NCI-H187 (cell line): Measurements from ENCODE around the gene BTN2A1.

ENCODE experiments used
- DNase-seq, 2 experiments: peaks; one replicate each; lab custom pipeline; 2025; lab: John Stamatoyannopoulos, UW

The BTN2A1 gene

DNA sequence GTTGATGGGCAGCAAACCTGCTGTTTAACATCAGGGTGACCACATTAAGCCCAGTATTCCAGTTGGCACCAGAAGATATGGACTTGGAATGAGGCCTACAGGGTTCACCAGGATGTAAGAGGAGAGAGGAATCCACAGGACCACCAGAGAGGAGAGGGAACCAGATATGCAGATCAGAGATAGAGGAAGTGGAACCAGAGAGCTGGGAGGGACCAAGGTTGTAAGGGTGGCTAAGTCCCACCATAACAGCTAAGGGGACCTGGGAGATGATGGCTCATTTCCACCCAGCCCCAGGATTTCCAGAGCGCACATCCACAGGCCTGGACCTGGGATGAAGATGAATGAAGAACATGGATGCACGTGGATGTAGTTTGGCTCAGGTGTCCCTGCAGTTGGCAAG lies 11.1 kb downstream of the BTN2A1 start:
- DNase-seq: no peak

DNA sequence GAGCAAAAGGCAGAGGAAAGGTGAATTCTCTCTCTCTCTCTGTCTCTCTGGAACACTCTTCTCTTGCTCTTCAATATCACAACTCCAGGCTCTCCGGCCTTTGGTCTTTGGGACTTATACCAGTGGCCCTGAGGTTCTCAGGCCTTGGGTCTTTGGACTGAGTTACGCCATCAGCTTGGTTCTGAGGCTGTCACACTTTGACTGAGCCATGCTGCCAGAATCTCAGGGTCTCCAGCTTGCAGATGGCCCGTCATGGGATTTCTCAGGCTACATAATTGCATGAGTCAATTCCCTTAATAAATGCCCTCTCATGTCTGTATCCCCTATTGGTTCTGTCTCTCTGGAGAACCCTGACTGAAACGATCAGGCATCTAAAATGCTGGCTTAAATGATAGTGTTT lies 12.9 kb downstream of the BTN2A1 start:
- DNase-seq: no peak

DNA sequence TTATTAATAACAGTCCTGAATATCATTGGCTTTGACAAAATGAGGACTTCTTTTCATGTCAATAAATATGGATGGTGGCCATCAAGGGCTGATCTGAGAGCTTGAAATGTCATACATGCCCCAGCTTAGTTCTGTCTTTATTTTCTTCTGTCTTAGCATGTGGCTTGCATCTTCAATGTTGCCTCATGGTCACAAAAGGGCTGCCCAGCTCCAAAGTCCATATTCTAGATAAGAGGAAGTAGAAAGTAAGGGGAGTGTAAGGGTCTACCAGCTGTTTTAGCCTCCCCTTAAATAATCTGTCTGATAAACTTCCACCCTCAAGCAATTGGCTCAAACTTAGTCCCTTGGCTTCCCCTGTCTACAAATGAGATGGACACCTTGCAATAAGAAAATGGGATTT lies 14.2 kb downstream of the BTN2A1 start:
- DNase-seq: no peak

DNA sequence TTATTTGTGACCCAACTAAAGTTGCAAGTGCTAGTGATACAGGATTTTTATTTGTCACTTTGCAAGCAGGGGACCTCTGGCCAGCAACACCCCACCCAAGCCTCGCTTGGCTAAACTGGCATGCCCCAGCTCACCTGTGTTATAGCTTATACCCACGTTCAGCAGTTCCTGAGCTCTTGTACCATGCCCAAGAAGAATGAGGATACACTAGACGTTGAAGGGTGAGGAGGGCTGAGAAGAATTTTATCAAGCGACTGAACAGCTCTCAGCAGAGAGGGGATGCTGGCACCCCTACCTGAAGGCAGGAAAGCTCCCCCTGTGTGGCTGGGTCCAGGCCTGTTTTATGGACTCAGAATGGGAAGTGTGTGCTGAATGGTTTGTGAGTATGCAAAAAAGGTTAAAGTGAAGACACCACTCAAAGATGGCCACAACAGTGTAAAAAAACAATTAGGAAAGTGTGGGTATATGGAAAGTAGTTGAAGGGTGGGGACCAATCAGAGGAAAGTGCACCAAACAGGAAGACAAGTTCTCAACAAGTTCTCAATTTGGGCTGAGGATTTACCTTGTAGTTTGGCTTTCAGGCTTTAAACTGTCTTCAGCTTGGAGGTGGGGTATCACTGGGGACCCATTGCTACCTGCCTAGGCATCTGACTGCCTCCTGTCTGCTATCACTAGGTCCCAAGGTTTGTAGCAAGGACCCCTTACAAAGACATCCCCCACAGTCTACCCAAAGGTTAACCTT lies 15.0 kb downstream of the BTN2A1 start:
- no peak for DNase-seq

DNA sequence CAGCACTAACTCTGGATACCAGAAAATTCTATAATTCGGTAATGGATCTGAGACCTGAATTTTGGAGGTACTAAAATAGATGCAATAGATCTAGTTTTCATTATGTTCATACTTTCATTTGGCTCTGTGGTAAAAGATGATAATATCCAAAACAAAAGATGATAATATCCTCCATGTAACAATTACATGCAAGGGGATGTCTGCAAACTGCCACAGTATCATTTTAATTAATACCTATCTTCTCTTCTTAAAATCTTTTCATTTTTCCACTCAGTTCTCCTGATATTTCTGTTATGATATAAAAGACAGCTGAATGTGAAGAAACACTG lies 15.6 kb downstream of the BTN2A1 start:
- no peak for DNase-seq

DNA sequence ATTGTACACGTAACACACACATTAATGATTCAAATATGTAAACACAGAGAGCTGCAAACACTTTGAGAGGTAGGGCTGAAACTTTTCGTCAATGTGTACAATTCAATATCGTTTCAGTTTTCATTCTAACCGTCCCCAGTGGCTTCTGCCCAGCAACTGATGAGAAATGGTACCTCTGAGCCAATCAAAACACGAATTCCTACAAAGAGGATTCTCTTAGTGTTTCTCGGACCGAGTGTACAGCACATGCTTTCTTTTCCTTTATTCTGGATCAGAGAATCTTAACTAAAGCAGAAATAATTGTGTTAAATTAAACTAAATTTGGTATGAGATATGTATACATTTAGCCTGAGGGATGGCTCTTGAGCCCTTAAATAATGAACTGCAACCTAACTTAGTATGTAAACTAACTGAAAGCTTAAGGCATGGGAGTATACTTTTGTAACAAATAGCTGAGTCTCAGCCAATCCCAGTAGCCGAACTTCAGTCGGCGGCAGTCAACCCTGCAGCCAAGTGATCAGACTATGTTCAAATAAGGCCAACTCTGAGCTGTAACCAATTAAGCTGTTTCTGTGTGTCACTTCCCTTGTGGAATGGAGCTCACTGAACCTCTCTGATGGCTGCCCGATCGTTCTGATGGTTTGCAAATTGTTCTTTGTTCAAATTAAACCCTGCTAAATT lies 16.1 kb downstream of the BTN2A1 start:
- DNase-seq: no peak

DNA sequence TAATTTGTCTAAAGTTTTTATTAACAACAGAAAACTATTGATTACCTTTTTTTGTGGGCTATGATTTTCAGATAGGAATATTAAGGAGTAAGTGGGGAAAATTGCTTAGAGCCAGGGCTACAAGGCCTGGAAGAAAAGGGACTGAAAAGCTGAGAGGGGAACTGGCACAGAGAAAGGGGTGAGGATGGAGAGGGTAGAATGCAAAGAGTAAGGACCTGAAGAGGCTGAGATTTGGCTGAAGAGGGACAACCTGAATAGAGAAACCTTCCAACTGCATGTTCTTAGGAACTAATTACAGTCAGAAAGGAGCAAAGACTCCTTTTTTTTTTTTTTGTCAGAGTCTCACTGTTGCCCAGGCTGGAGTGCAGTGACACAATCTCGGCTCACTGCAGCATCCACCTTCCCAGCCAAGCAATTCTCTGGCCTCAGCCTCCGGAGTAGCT lies 16.7 kb downstream of the BTN2A1 start:
- no peak for DNase-seq

DNA sequence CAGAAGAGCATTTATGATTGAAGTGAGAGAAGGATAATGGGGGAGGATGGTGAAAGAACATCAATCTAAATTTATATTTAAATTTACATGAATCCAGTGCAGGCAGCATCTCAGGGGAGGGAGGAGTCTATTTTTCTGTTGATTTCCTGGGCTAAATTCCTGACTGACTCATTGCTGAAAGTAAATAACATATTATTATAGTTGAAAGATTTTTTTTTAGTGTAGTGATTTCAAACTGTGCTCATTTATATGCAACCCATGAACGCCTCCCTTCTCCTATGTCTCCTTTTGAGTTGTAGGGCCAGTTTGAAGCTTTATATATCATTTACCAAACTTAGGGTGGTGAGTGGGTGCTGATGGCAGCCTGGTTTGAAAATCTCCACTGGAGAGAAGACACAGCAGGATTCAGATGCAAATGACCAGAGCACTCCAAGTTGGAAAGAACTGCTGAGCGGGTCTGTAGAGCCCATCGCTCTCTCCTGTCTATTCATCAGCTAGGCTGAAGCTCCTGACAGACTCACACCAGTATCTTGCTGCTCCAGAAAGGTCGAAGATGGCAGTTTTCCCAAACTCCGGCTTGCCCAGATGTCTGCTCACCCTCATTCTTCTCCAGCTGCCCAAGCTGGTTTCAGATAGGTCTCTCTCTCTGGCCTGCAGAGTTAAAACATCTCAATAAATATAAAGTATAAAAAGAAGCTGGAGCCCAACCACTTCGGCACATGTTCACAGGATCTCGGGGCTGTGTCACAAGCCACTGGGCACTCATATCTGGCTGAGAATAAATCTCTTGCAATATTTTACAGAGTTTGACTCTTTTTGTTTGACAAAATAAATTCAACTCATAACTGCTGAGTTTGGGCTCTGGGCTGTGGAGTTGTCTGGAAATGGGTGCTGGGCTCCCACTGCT lies 18.3 kb downstream of the BTN2A1 start:
- no peak for DNase-seq

DNA sequence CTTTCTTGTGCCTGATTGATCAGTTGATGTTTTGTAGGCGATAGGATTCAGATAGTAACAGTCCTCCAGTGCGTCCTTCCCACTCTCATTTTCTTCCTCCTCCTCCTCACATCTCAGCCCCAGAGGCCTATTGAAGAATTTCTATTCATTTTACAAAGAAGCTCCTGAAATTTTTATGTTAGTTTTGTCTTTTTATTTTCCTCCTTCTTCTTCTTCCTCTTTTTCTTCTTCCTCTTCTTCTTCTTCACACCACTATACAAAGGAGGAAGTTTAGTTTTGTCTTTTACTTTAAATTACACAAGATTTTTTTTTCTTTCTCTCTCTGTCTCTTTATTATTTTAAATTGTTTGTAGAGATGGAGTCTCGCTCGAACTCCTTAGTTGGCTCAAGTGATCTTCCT lies 19.1 kb downstream of the BTN2A1 start:
- DNase-seq: no peak

DNA sequence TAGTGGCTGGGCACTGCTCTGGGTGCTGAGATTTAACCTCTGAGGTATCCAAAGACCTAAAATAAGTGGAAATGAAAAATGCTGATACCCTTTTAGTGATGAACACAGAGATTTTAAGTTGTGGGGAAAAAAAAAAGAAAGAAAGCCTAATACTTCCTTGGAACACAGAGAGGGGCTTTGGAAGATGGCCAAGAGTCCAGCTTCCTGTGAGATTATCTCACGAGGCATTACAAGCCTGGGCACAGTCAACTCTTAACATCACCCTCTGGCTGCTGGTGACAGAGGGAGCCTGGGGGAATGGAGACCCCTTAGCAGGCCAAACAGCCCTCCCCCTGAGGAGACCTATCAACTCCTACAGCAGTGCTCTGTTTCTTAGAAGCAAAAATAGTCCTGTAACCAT lies 19.7 kb downstream of the BTN2A1 start:
- no peak for DNase-seq

DNA sequence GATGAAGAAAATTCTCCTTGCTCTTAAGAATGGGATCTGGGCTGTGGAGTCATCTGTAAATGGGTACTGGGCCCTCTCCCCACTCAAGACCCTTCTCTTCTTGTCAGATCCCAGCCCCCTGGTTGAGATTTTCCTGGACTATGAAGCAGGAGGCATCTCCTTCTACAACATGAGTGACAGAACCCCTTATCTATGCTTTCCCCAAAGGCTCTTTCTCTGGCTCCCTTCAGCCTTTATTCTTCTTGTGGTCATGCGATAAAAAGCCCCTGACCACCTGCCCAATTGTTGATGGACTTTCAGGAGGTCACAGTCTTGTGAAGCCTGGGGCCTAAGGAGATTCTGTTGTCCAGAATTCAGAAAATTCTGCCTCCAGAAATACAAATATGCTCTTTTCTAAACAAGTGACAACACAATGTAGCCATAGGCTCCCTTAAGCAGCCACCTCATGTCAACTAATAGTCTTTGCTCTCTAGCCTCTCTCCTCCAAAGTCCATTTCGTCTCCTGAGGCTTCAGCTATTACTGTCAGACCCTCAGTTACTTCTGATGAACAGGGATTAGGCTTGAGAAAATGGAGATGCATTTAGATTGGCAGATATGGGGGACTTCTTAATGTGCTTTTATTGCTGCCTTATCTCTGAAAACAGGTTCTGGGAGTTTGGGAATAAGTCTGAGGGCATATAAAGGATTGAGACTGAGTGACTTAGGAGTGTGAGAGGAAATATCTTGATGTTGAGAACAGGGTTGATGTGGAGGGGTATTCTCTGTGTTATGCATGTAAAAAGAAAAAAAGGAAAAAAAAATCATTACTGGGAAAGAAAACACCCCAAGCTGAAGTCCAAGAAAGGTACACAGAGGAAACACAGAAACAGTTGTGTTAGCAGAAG lies 20.6 kb downstream of the BTN2A1 start:
- DNase-seq: no peak

DNA sequence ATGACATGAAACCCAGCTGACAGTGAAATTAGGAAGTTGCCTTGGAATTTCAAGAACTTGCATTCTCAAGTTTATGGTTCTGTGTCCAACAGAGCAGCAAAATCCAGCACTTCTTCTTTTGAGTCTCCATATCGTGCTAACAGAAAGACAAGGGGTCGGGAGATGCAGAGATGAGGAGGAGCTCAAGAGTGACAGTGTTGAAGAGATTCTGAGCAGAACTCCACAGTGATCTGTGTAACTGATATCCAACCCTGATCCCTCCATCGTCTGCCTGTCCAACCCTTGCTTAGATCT lies 21.2 kb downstream of the BTN2A1 start:
- DNase-seq: no peak

DNA sequence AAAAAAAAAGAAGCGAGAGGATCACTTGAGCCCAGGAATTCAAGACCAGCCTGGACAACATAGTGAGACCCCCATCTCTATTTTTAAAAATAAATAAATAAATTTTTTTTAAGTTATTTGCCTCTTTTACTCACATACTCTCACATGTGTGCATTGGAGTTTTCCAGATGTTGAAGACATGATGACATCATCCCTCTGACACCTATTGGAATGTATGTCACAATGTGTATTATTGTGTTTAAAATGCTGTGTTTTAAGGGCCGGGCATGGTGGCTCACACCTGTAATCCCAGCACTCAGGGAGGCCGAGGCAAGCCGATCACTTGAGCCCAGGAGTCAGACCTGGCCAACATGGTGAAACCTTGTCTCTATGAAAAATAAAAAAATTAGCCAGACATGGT lies 24.6 kb downstream of the BTN2A1 start:
- DNase-seq: no peak

DNA sequence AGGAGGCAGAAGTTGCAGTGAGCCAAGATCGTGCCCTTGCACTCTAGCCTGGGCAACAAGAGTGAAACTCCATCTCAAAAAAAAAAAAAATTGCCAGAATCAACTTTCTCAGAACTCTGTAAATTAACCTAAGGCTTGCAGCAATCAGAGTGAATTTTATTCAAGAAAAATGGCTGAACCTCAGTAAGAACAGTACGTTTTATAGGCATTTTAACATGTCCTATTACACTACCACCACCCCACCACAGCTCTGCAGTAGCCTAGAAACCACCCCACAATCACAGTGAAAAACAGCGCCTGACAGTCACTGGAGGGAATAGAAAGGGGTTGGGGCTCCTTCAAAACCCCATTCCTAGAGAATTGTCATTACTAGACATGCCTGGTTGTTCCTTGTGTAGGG lies 26.0 kb downstream of the BTN2A1 start:
- DNase-seq: no peak

DNA sequence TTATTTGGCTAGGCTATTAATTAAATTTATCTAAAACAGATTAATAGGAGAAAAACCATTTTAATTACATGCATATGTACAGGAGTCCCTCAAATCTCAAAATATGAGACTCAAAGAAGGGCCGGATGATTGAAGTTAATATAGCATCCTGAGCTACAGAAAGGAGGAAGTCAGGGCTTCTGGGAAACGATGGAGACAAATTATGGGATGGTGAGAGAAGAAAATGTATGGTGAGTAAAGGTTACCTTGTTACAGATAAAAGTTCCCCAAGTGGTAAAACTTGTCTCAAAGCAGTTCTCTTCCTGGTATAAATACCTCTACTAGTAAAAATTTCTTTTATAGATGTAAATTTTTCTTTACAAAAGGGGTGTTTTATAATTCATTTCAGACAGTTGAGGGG lies 26.4 kb downstream of the BTN2A1 start:
- DNase-seq: no peak

DNA sequence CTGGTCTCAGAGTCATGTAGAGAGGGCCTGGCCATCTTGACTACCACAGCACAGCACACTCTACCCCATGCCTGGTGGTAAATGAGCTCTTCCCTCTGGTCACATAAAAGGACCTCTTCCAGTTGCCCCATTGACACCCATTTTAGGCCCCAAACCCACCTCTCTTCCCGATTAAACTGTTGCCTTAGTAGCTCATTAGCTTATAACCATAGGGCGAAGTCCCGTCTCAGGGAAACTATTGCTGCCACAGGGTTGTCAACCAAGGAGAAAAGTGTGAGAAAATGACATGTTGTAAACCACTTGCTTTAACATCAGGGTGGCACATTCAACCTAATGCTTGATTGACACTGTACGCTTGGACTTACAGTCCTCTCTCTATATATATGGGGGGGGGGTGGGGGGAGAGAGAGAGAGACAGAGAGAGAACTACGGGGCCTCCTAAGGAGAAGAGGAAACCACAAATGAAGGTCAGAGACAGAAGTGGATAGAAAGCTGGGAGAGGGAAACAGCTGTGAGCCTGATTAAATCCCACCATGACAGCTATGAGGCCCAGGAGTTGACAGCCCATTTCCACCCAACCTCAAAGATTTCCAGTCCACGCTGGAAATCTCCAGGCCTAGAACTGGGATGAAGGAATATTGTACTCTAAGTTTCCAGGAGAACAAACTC lies 27.5 kb downstream of the BTN2A1 start:
- DNase-seq: no peak

DNA sequence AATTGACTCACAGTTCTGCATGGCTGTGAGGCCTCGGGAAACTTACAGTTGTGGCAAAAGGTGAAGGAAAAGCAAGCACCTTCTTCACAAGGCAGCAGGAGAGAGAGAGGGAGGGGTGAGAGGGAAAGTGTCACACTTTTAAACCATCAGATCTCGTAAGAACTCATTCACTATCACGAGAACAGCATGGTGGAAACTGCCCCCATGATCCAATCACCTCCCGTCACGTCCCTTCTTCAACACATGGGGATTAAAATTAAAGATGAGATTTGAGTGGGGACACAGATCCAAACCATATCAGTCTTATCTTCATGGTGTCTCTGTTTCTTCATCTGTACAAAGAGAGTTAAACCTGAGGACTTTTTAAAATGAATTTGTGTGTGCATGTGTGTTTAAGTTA lies 28.6 kb downstream of the BTN2A1 start:
- no peak for DNase-seq

DNA sequence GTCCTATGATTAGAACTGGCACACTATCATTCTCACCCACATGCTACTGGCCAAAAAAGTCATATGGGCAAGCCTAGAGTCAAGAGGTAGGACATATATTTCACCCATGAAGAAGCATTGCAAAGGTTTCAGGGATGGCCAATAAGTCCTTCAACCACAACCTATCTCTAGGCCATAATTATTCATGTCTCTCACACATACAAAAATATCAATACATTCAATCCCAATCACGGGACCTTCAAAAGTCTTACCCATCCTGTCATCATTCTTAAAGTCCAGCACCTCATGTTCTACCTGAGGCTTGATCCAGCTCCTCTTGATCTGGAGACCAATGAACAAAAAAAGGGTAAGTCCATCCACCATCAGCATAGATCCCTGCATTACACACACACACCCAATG lies 29.7 kb downstream of the BTN2A1 start:
- DNase-seq: no peak

DNA sequence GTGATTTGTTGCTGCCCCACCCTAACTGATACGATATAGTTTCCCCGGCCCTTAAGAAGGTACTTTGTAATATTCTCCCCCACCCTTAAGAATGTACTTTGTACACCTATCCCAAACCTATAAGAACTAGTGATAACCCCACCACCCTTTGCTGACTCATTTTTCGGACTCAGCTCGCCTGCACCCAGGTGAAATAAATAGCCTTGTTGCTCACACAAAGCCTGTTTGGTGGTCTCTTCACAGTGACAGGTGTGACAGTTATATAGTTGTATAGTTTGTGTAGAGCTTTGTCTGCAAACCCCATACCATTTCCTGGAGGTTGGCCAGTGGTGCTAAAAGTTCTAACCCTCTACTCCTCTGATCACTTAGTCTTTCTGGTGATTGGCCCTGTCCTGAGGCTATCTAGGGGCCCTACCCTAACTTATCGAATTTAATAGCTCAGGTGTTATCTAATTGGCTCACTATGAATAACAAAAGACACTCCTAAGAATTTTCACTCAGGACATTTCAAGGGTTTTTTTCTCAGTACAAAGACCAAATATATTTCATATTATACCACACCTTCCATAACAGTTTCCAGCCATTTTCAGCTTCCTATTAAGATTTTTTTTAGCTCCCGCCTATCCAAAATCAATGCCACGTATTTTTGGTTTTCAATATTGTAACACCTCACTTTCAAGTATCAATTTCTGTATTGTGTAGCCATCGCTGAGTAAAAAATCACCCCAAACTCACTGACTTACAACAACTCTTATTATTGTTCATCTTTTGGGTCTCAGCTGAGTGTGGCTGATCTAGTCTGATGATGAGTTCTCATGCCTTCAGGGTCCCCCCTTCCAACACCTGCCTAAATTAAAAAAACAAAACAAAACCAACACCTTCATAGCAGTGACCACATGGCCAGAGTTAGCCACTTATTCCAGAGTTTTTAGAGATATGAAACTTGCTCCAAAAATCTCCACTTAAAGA lies 32.5 kb downstream of the BTN2A1 start:
- DNase-seq: no peak

DNA sequence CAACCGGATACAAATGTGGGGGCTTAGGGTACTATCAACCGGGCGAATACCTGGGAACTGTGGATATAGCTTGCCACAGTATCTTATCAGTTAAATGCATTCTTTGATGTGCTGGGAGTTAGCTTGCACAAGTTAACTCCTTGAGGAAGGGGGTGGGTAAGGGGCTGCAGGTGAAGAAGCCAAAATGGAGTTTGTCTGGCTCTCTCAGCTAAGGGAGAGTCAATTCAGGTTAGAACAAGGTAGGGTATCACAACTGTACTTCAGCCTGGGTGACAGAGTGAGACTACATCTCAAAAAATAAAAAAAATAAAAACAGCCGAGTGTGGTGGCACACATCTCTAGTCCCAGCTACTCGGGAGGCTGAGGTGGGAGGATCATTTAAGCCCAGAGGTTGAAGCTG lies 33.8 kb downstream of the BTN2A1 start:
- DNase-seq: no peak
